ENCODE measurements around the gene JUP.

The JUP gene

GRCh38 chr17:41768682-41769288, 17.7 kb downstream of the JUP start:
- H3K4me3 ChIP-seq (ENCODE audit: low read depth, low read length) = no peak overlapping the region

GRCh38 chr17:41767324-41768042, 19.0 kb downstream of the JUP start:
- no peak overlapping the region for H3K4me3 ChIP-seq (ENCODE audit: low read depth, low read length)
- DNase-seq (ENCODE audit: low read depth) = no peak
- no peak for TF ChIP-seq CTCF (IDR thresholded peaks at IDR 0.05; ENCODE audit: low read depth, low read length)
- TF ChIP-seq MYC (IDR thresholded peaks at IDR 0.05; ENCODE audit: low read depth, low read length) = no peak
- TF ChIP-seq POLR2A (IDR thresholded peaks at IDR 0.05; ENCODE audit: extremely low read depth, insufficient read length) = no peak
- TF ChIP-seq MAX (IDR thresholded peaks at IDR 0.05; ENCODE audit: low read depth, low read length) = no peak

More at GRCh38 chr17:41768682-41769288, 17.7 kb downstream of the JUP start:
- DNase-seq (ENCODE audit: low read depth) = no peak
- TF ChIP-seq MAX (IDR thresholded peaks at IDR 0.05; ENCODE audit: low read depth, low read length) (no peak), POLR2A (IDR thresholded peaks at IDR 0.05; ENCODE audit: extremely low read depth, insufficient read length) (no peak), MYC (IDR thresholded peaks at IDR 0.05; ENCODE audit: low read depth, low read length) (no peak), CTCF (IDR thresholded peaks at IDR 0.05; ENCODE audit: low read depth, low read length) (no peak)

- TF ChIP-seq MYC (IDR thresholded peaks at IDR 0.05; ENCODE audit: low read depth, low read length) (no peak), MAX (IDR thresholded peaks at IDR 0.05; ENCODE audit: low read depth, low read length) (no peak), CTCF (IDR thresholded peaks at IDR 0.05; ENCODE audit: low read depth, low read length) (no peak), POLR2A (IDR thresholded peaks at IDR 0.05; ENCODE audit: extremely low read depth, insufficient read length) (no peak)
- no peak overlapping the region for H3K4me3 ChIP-seq (ENCODE audit: low read depth, low read length)
- DNase-seq (ENCODE audit: low read depth) = no peak
Measured at GRCh38 chr17:41766135-41766534, 20.4 kb downstream of the JUP start.

- no peak for DNase-seq (ENCODE audit: low read depth)
- TF ChIP-seq POLR2A (IDR thresholded peaks at IDR 0.05; ENCODE audit: extremely low read depth, insufficient read length) (no peak), MYC (IDR thresholded peaks at IDR 0.05; ENCODE audit: low read depth, low read length) (no peak), MAX (IDR thresholded peaks at IDR 0.05; ENCODE audit: low read depth, low read length) (no peak), CTCF (IDR thresholded peaks at IDR 0.05; ENCODE audit: low read depth, low read length) (no peak)
- no peak overlapping the region for H3K4me3 ChIP-seq (ENCODE audit: low read depth, low read length)
Measured at GRCh38 chr17:41763327-41763726, 23.2 kb downstream of the JUP start.

GRCh38 chr17:41762841-41763240, 23.7 kb downstream of the JUP start:
- no peak for DNase-seq (ENCODE audit: low read depth)
- TF ChIP-seq POLR2A (IDR thresholded peaks at IDR 0.05; ENCODE audit: extremely low read depth, insufficient read length) = no peak
- no peak for TF ChIP-seq MYC (IDR thresholded peaks at IDR 0.05; ENCODE audit: low read depth, low read length)
- no peak for TF ChIP-seq CTCF (IDR thresholded peaks at IDR 0.05; ENCODE audit: low read depth, low read length)
- TF ChIP-seq MAX (IDR thresholded peaks at IDR 0.05; ENCODE audit: low read depth, low read length) = no peak
- no peak overlapping the region for H3K4me3 ChIP-seq (ENCODE audit: low read depth, low read length)

Data from NB4 (cell line).